Stimulated activated naive B cell treated with anti-CD40 and anti-IgM and Interleukin-4, amounts not matched to agents 10 μg/mL and 1 μg/mL and 100 μg/mL, for 72 hours (primary cell): ENCODE results near the gene MYDGF.
A peak's percentile ranks its signal among the peaks of the same experiment; 100 is the strongest.

Source experiments
- ATAC-seq, 2 donors: fragments of 150-1000 bp; cut with Tn5 transposase; replicated peaks; 2 replicates each; pipeline ENCODE4 v1.10.0; 2021; ENCODE audit warnings: moderate library complexity in 1 of 2
- DNase-seq: peaks from one replicate; pipeline ENCODE4 v3.0.0; 2021
- H3K27ac Mint-ChIP-seq: one replicate; pipeline ENCODE4 v1.8.0; 2022; ENCODE audit warnings: mild to moderate bottlenecking, mixed read lengths
- H3K27me3 Mint-ChIP-seq, 2 donors: one replicate each; pipeline ENCODE4 v1.8.0; 2022; ENCODE audit warnings: mixed read lengths in 2 of 2
- H3K36me3 Mint-ChIP-seq, 2 donors: one replicate each; pipeline ENCODE4 v1.8.0; 2022; ENCODE audit warnings: mixed read lengths in 2 of 2, mild to moderate bottlenecking in 1 of 2
- H3K4me1 Mint-ChIP-seq, 2 donors: one replicate each; pipeline ENCODE4 v1.8.0; 2022; ENCODE audit warnings: mixed read lengths in 2 of 2, mild to moderate bottlenecking in 1 of 2
- H3K4me3 Mint-ChIP-seq, 2 donors: one replicate each; pipeline ENCODE4 v1.8.0; 2022; ENCODE audit warnings: mild to moderate bottlenecking in 2 of 2, mixed read lengths in 2 of 2, moderate library complexity in 1 of 2
- H3K9me3 Mint-ChIP-seq, 2 donors: one replicate each; pipeline ENCODE4 v1.8.0; 2022; ENCODE audit warnings: mixed read lengths in 2 of 2, mild to moderate bottlenecking in 1 of 2

MYDGF gene

GRCh38 chr19:4636761-4637160 lies 33.4 kb downstream of the MYDGF start:
- DNase-seq (no peak), ATAC-seq (no peak)
- Mint-ChIP-seq H3K4me3 (peak overlapping the region; percentile 69 to 77), H3K27me3 (peaks cover 10 to 22% of the 10 kb centered on the region in 2 donors), H3K36me3 (no peaks in the 10 kb centered on the region), H3K9me3 (no peaks in the 10 kb centered on the region), H3K4me1 (peaks cover 24 to 46% of the 10 kb centered on the region in 2 donors), H3K27ac (no peak overlapping the region)

DNA sequence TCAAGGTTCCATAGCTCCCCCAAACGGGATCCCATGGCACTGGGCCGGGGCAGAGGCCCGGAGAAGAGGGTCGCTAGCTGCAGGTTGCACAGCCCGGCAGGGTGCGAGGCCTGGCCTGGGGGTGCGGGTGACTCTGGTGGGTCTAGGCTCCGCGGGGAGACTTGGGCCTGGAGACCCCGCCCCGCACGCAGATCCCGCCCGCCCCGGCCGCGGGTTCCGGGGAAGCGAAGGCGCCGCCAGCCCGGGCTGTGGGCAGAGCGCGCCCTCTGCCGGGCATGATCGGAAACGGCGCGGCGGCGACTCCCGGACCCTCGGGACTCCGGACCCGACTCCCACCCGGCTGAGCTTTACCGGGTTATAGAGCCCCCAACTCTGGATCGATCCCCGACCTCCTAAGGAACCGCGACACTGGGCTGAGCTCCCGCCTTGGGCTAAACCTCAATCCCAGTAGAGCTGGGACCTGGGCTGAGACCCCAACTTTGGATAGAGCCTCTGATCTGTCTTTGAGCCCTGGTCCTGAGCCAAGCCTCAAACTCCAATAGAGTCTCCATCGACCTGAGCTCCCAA lies 33.9 kb downstream of the MYDGF start:
- H3K27ac Mint-ChIP-seq, result peak overlapping the region; percentile 51
- no peaks in the 10 kb centered on the region for H3K36me3 Mint-ChIP-seq
- H3K4me3 Mint-ChIP-seq, result peak overlapping the region; percentile 69 to 77
- peaks cover 22 to 44% of the 10 kb centered on the region in 2 donors for H3K4me1 Mint-ChIP-seq
- DNase-seq (peak; percentile 67), ATAC-seq (peak; percentile 24 to 36)
- no peaks in the 10 kb centered on the region for H3K9me3 Mint-ChIP-seq
- peaks cover 10 to 22% of the 10 kb centered on the region in 2 donors for H3K27me3 Mint-ChIP-seq

- Mint-ChIP-seq H3K4me3 (peak overlapping the region; percentile 36 to 77), H3K27me3 (peaks cover 10 to 22% of the 10 kb centered on the region in 2 donors), H3K27ac (no peak overlapping the region), H3K4me1 (peaks cover 19 to 39% of the 10 kb centered on the region in 2 donors), H3K36me3 (no peaks in the 10 kb centered on the region), H3K9me3 (no peaks in the 10 kb centered on the region)
- DNase-seq (no peak), ATAC-seq (no peak)
These were observed 34.4 kb downstream of the MYDGF start for GRCh38 chr19:4635754-4636116.

- peak; percentile 69 to 73 for ATAC-seq
- peaks cover 11 to 25% of the 10 kb centered on the region in 2 donors for H3K4me1 Mint-ChIP-seq
- H3K36me3 Mint-ChIP-seq, result no peaks in the 10 kb centered on the region
- peak overlapping the region; percentile 66 for H3K27ac Mint-ChIP-seq
- H3K4me3 Mint-ChIP-seq, result no peak overlapping the region
- H3K27me3 Mint-ChIP-seq, result peaks cover 10 to 22% of the 10 kb centered on the region in 2 donors
- DNase-seq, result peak; percentile 46
- H3K9me3 Mint-ChIP-seq, result no peaks in the 10 kb centered on the region
These were observed 36.8 kb downstream of the MYDGF start for GRCh38 chr19:4633140-4633967.

DNA sequence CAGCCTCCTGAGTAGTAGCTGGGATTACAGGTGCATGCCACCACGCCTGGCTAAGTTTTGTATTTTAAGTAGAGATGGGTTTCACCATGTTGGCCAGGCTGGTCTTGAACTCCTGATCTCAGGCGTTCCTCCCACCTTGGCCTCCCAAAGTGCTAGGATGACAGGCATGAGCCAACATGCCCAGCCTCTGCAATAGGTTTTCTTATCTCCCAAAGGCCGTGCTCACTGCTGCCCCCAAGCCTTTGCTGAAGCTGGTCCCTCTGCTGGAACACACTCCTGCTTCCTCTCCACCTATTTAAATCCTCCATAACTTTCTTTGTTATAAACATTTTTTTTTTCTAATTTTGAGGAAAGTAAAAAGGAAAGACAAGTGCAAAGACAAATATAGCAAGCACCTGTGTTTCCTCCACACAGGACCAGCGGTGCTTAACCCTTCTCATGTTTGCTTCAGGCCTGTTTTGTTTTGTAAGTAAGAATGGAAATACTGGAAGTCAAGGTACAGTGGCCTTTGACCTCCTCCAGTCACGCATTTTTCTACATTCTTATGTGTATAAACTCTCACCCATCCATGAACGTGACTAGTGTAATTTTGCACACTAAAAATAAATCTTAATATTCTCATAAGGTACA lies 45.3 kb downstream of the MYDGF start:
- Mint-ChIP-seq H3K27ac (no peak overlapping the region), H3K27me3 (peaks cover 9 to 40% of the 10 kb centered on the region in 2 donors), H3K9me3 (peaks cover 0 to 4% of the 10 kb centered on the region in 2 donors), H3K4me1 (no peaks in the 10 kb centered on the region), H3K36me3 (no peaks in the 10 kb centered on the region), H3K4me3 (no peak overlapping the region)
- no peak for ATAC-seq
- no peak for DNase-seq

GRCh38 chr19:4624301-4624700 lies 45.8 kb downstream of the MYDGF start:
- no peak overlapping the region for H3K27ac Mint-ChIP-seq
- peaks cover 0 to 4% of the 10 kb centered on the region in 2 donors for H3K9me3 Mint-ChIP-seq
- H3K27me3 Mint-ChIP-seq, result peaks cover 12 to 46% of the 10 kb centered on the region in 2 donors
- ATAC-seq (no peak), DNase-seq (no peak)
- no peaks in the 10 kb centered on the region for H3K4me1 Mint-ChIP-seq
- H3K4me3 Mint-ChIP-seq, result no peak overlapping the region
- H3K36me3 Mint-ChIP-seq, result no peaks in the 10 kb centered on the region

- H3K9me3 Mint-ChIP-seq, result peaks cover 0 to under 1% of the 10 kb centered on the region in 2 donors
- H3K36me3 Mint-ChIP-seq, result no peaks in the 10 kb centered on the region
- ATAC-seq (no peak), DNase-seq (no peak)
- H3K4me1 Mint-ChIP-seq, result no peaks in the 10 kb centered on the region
- no peak overlapping the region for H3K27ac Mint-ChIP-seq
- H3K4me3 Mint-ChIP-seq, result no peak overlapping the region
- H3K27me3 Mint-ChIP-seq, result peaks cover 16 to 56% of the 10 kb centered on the region in 2 donors
These were observed 47.3 kb downstream of the MYDGF start for GRCh38 chr19:4622695-4623421.

- Mint-ChIP-seq H3K27ac (no peak overlapping the region), H3K36me3 (no peaks in the 10 kb centered on the region)
- ATAC-seq, result no peak
These were observed 49.5 kb downstream of the MYDGF start for GRCh38 chr19:4620675-4621074.

DNA sequence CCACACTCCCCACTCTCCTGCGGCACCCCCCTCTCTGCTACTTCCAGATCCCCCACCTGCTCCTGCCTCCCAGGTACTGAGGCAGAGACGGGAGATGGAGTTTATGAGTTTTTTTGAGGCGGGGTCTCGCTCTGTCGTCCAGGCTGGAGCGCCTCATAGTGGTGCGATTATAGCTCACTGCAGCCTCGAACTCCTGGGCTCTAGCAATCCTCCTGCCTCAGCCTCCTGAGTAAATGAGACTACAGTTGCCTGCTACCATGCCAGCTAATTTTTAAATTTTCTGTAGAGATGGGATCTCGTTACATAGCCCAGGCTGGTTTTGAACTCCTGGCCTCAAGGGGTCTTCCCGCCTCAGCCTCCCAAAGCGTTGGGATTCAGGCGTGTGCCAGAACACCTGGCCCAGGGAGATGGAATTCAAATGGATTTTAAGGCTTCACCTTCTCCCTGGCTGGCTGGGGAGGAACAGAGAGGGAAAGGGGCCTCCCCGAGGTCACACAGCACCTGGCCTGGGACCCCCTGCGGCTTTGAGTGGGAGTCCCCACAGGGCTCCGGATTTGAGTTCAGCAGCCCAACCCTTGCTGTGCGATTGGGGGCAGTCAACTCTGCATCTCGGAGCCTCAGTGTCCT lies 50.4 kb downstream of the MYDGF start:
- ATAC-seq, result no peak
- H3K27me3 Mint-ChIP-seq, result peaks cover 16 to 64% of the 10 kb centered on the region in 2 donors
- no peak overlapping the region for H3K4me3 Mint-ChIP-seq
- H3K9me3 Mint-ChIP-seq, result no peaks in the 10 kb centered on the region
- H3K27ac Mint-ChIP-seq, result no peak overlapping the region
- DNase-seq, result no peak
- no peaks in the 10 kb centered on the region for H3K36me3 Mint-ChIP-seq
- H3K4me1 Mint-ChIP-seq, result no peaks in the 10 kb centered on the region

More at GRCh38 chr19:4620675-4621074, 49.5 kb downstream of the MYDGF start:
- Mint-ChIP-seq H3K27me3 (peaks cover 16 to 64% of the 10 kb centered on the region in 2 donors), H3K4me1 (no peaks in the 10 kb centered on the region), H3K4me3 (no peak overlapping the region), H3K9me3 (no peaks in the 10 kb centered on the region)
- DNase-seq, result no peak

DNA sequence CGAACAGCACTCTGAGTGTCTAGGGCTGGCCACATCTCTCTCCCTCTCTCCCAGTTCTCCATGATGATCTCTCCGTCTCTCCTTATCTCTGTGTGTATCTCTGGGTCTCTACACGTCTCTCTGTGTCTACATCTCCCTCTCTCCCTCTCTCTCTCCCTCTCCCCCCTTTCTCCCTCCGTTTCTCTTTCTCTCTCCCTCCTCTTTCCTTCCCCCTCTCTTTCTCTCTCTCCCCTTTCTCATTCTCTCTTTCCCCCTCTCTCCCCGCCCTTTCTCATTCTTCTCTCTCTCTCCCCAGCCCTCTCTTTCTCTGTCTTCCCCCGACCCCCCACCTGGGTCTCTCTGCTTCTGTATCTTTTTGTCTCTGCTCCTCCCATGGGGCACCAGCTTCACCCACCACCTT lies 52.1 kb downstream of the MYDGF start:
- Mint-ChIP-seq H3K9me3 (no peaks in the 10 kb centered on the region), H3K27ac (no peak overlapping the region), H3K36me3 (no peaks in the 10 kb centered on the region), H3K4me1 (no peaks in the 10 kb centered on the region), H3K4me3 (no peak overlapping the region), H3K27me3 (peaks cover 16 to 51% of the 10 kb centered on the region in 2 donors)
- ATAC-seq (no peak), DNase-seq (no peak)

DNA sequence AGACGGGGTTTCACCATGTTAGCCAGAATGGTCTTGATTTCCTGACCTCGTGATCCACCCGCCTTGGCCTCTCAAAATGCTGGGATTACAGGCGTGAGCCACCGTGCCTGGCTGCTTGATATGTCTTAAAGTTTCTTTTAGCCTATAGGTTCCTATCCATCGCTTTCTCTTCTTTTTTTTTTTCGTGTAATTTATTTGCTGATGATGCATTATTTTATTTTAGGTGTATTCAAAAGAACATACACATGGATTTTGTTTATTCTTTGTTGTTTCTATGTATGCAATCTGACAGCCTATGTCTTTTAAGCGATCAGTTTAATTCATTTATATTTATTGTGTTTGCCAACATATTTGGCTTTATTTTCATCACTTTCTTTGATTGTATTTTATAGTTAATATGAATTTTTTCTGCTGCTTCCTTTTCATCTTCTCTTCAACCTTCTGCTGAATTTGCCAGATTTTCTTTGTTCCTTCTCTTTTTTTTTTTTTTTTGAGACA lies 56.8 kb downstream of the MYDGF start:
- Mint-ChIP-seq H3K4me3 (no peak overlapping the region), H3K4me1 (peaks cover 8 to 12% of the 10 kb centered on the region in 2 donors), H3K36me3 (no peaks in the 10 kb centered on the region), H3K9me3 (no peaks in the 10 kb centered on the region), H3K27ac (no peak overlapping the region), H3K27me3 (peaks cover 15 to 28% of the 10 kb centered on the region in 2 donors)
- DNase-seq, result no peak
- no peak for ATAC-seq

GRCh38 chr19:4609878-4610511 lies 60.1 kb downstream of the MYDGF start:
- ATAC-seq (peak; percentile 69 to 70), DNase-seq (no peak)
- Mint-ChIP-seq H3K4me3 (no peak overlapping the region), H3K4me1 (peaks cover 10 to 12% of the 10 kb centered on the region in 2 donors), H3K9me3 (no peaks in the 10 kb centered on the region), H3K27ac (no peak overlapping the region), H3K36me3 (no peaks in the 10 kb centered on the region), H3K27me3 (peaks cover 13 to 25% of the 10 kb centered on the region in 2 donors)
